Ishikawa (cell line): Measurements from ENCODE around the gene ANTXR1.

Experiments
- EP300 ChIP-seq: IDR thresholded peaks from 2 replicates; pipeline ENCODE4 v1.6.1; 2012; ENCODE audit warnings: borderline replicate concordance
- RAD21 ChIP-seq: IDR thresholded peaks from 2 replicates; pipeline ENCODE4 v1.6.1; 2012; ENCODE audit warnings: low read depth
- TF ChIP-seq, protein P1 (sequence below): IDR thresholded peaks from 2 replicates; pipeline ENCODE4 v1.6.1; 2012
- TF ChIP-seq, protein P2 (sequence below): IDR thresholded peaks from 2 replicates; pipeline ENCODE4 v1.6.1; 2012; ENCODE audit warnings: low read depth, mild to moderate bottlenecking

DNA sequence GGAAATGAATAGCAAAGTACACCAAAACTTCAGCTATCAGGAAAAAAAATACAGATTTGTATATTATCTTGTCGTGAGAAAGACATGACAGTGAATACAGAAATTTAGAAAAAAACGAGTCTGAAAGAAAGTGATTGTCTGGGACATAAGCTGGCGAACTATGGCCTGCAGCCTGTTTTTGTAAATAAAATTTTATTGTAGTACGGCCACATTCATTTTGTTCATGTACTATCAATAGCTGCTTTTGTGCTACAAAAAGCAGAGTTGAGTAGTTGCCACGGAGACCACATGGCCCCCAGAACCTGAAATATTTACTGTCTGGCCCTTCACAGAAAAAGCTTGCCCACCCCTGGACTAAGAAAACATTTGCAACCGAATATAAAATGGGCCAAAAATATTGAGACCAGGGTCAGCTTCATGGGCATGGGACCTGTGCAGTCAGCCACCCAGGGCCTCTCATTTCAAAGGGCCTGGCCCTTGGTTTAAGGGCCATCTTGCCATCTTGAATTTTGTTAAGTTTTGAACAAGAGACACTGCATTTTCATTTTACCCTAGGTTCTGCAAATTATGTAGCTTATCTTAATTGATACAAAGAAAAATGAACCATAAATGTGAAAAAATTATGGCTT is 17.9 kb downstream of the ANTXR1 start:
- TF ChIP-seq EP300, result no peak
- no peak for TF ChIP-seq RAD21
- TF ChIP-seq, protein P1, sequence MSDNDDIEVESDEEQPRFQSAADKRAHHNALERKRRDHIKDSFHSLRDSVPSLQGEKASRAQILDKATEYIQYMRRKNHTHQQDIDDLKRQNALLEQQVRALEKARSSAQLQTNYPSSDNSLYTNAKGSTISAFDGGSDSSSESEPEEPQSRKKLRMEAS, result no peak
- TF ChIP-seq, protein P2, sequence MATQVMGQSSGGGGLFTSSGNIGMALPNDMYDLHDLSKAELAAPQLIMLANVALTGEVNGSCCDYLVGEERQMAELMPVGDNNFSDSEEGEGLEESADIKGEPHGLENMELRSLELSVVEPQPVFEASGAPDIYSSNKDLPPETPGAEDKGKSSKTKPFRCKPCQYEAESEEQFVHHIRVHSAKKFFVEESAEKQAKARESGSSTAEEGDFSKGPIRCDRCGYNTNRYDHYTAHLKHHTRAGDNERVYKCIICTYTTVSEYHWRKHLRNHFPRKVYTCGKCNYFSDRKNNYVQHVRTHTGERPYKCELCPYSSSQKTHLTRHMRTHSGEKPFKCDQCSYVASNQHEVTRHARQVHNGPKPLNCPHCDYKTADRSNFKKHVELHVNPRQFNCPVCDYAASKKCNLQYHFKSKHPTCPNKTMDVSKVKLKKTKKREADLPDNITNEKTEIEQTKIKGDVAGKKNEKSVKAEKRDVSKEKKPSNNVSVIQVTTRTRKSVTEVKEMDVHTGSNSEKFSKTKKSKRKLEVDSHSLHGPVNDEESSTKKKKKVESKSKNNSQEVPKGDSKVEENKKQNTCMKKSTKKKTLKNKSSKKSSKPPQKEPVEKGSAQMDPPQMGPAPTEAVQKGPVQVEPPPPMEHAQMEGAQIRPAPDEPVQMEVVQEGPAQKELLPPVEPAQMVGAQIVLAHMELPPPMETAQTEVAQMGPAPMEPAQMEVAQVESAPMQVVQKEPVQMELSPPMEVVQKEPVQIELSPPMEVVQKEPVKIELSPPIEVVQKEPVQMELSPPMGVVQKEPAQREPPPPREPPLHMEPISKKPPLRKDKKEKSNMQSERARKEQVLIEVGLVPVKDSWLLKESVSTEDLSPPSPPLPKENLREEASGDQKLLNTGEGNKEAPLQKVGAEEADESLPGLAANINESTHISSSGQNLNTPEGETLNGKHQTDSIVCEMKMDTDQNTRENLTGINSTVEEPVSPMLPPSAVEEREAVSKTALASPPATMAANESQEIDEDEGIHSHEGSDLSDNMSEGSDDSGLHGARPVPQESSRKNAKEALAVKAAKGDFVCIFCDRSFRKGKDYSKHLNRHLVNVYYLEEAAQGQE, result no peak
